T-helper 2 cell (primary cell): Measurements from ENCODE around the gene SETD1B.
"Not testable (repeated sequence)": the region's sequence is repeated elsewhere in the genome, so short reads cannot be mapped to it uniquely, and the experiment has no call there.

Experiments
- DNase-seq, 5 experiments: peaks; one replicate each; pipeline versions ENCODE4 v3.0.0 to v3.0.0-alpha.2; 2012 to 2022

The SETD1B gene

GRCh38 chr12:121827351-121828099, 23.7 kb downstream of the SETD1B start:
- no peak for DNase-seq

GRCh38 chr12:121828306-121828705, 24.5 kb downstream of the SETD1B start:
- no peak for DNase-seq

DNA sequence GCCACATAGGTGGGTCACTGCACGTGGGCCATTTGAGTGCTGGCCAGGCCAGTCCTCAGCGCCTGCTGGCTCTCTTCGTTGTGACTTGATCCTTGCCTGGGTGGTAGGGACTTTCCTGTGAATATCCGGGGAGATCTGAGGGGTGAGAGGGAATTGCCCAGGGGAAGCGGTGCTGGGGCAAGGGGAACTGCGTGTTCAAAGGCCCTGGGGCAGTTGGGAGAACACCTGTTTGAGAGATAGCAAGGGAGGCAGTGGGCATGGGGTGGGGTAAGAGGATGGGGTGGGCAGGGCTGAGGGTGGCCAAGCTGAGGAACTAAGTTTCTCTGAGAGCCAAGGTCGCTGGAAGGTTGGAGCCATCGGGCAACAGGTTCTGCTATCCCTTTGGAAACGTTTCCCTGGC, 25.0 kb downstream of the SETD1B start:
- no peak for DNase-seq

GRCh38 chr12:121829250-121829918, 25.6 kb downstream of the SETD1B start:
- DNase-seq, result no peak

DNA sequence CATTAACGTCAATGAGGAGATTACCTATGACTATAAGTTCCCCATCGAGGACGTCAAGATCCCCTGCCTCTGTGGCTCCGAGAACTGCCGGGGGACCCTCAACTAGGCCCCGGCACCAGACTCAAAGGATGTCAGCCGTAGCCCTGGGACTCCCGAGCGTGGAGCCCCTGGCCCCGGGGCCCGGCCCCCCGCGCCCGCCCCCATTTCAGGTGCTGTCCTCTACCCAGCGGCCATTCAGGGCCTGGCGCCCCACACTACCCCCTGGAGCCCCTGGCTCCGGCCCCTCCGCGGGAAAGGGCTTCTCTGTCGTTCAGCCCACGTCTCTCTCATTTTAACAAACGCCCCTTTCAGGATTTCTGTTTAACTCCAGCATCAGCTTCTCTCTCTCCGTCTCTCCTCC, 26.3 kb downstream of the SETD1B start:
- no peak for DNase-seq

GRCh38 chr12:121830588-121831265, 26.9 kb downstream of the SETD1B start:
- no peak for DNase-seq

DNA sequence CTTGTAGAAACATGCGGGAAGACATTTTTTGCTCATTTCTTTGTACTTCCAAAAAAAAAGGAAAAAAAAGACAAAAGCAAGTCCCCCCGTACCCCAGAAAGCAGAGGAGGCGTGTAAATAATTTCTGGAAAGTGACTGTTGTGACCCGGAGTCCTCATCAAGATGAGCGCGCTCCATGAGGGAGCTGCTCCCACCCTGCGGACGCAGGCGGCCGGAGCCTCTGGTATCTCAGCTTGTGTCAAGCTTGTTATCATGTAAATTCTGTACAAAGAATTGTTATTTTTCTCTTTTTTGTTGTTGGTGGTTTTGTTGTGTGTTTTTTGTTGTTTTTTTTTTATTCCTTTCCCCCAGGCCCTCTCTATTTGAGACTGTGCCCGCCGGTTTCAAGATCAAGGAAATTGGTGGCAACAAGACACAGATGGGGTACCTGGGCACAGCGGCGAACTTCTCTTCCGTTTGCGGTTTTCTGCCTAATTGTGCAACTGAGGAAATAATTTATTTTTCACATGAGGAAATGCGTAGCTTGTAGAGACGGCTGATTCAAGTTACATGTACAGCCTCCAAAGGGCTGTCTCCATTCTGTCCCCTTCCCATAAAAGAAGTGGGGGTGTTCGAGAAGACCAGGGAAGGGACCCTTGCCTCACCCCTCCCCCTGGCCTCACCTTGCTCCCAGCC, 27.9 kb downstream of the SETD1B start:
- DNase-seq, result no peak

DNA sequence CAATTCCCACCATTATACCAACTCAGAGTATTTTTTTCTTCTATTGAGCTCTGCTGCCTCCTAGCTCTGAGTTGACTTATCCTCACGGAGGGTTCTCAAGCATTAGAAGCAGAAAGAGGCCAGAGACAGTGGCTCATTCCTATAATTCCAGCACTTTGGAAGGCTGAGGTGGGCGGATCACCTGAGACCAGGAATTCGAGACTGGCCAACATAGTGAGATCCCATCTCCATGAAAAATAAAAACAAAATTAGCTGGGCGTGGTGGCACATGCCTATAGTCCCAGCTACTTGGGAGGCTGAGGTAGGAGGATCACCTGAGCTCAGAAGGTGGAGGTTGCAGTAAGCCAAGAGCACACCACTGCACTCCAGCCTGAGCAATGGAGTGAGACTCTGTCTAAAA, 33.9 kb downstream of the SETD1B start:
- no peak for DNase-seq

DNA sequence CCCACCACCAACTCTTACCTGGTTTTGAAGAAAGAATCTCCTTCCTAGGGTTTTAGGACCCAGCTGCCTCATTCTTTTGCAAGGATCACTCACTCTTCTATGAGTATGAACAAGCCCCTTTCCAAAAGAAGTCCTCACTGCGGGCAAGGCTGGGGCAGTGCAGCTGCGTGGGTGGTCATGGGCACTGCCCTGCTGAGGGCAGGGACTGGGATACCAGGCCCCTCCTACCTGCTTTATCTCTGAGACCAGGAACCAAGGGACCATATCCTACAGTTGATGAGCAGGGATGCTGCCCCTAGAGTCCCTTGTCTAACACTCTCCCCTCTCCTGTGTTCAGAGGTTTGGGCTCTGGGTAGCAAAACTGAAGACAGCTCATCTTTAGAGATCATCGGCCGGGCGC, 34.3 kb downstream of the SETD1B start:
- DNase-seq, result no peak

GRCh38 chr12:121839106-121839992, 35.5 kb downstream of the SETD1B start:
- DNase-seq, result peak; percentile 97 to 100 (median 99)

DNA sequence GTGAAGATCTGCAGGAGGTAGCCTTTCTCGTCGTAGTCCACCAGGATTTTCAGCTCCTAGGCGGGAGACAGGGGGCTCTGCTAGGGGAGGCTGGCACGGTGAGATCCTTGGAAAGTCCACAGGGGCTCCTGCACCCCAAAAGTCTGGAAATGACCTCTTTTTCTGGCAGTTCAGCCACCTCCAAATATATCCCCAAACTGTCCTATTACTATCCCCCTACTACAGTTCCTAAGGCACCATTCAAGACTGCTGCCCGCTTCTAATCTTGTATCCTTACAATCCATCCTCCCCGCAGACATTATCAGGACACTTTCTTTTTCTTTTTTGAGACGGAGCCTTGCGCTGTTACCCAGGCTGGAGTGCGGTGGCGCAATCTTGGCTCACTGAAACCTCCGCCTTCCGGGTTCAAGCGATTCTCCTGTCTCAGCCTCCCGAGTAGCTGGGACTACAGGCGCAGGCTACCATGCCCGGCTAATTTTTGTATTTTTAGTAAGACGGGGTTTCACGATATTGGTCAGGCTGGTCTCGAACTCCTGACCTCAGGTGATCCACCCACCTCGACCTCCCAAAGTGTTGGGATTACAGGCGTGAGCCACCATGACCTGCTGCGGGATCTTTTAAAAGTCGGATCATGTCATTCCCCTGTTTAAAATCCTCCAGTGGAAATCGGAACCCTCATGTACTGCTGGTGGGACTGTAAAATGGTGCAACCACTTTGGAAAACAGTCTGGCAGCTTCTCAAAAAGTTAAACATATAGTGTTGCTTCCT, 36.4 kb downstream of the SETD1B start:
- no peak for DNase-seq

- no peak for DNase-seq
These were observed 39.6 kb downstream of the SETD1B start for GRCh38 chr12:121843236-121843982.

- no peak for DNase-seq
These were observed 41.9 kb downstream of the SETD1B start for GRCh38 chr12:121845701-121846100.

DNA sequence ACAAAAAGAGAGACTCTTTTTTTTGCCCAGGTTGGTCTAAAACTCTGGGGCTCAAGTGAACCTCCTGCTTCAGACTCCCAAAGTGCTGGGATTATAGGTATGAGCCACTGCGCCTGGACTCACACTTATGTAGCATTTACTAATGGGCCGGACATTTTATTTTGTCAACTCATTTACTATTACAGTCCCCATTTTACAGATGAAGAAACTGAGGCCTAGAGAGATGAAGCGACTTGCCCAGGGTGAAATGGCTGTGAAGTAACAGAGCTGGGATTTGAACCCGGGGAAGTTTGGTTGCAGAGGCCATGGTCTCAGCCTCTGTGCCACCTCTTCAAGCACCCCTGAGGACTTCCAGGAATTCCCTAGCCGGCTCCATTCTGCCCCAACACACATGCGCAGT, 45.4 kb downstream of the SETD1B start:
- DNase-seq, result no peak

DNA sequence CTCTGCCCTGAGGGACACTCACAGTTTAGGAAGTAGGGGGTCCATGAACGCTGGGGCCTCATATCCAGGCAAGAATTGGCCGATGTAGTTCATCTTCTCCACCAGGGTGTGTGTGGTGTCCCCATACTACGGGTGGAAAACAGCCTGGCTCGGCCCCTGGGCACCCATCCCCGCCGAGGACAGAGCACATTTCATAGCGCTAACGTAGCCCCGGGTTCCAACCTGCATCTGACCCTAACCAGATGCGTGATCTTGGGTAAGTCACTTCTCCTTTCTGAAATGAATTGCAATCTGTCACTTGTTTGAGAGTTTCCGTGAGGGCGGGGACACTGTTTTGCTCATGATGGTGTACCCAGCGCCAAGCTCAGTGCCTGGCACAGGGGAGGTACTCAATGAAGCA, 45.9 kb downstream of the SETD1B start:
- DNase-seq, result no peak

- not testable (repeated sequence) for DNase-seq
These were observed 48.6 kb downstream of the SETD1B start for GRCh38 chr12:121852392-121852791.

- no peak for DNase-seq
These were observed 53.8 kb downstream of the SETD1B start for GRCh38 chr12:121857322-121858246.

DNA sequence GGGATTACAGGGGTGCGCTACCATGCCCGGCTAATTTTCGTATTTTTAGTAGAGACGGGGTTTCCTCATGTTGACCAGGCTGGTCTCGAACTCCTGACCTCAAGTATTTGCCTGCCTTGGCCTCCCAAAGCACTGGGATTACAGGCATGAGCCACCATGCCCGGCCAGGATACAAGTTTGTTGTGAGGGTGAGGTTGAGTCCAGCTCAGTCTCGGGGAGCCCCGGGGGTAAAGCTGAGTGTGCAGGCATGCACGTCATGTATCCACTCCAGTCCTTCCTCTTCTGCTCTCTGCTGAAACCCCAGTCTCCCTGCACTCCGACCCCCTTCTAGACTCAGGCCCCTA, 54.5 kb downstream of the SETD1B start:
- no peak for DNase-seq
